ENCODE results near the gene MDFIC.
A peak's percentile ranks its signal among the peaks of the same experiment; 100 is the strongest.
"Not testable (repeated sequence)": the region's sequence is repeated elsewhere in the genome, so short reads cannot be mapped to it uniquely, and the experiment has no call there.

MDFIC gene

GRCh38 chr7:114922026-114922651, at the start of gene MDFIC:
Gene MDFIC, plus strand, starts transcription at chr7:114922094. Its CDS starts 940 bp downstream, at chr7:114923034.
- H3K27me3 ChIP-seq (ENCODE audit: insufficient read depth, low read depth, severe bottlenecking), result no peaks in the 10 kb centered on the region
- H3K9me3 ChIP-seq (ENCODE audit: severe bottlenecking), result no peaks in the 10 kb centered on the region
- H3K36me3 ChIP-seq, result no peaks in the 10 kb centered on the region
- peak within 1 kb of the TSS; percentile 96 for H3K4me3 ChIP-seq (ENCODE audit: low read depth, low read length)
- peak; percentile 48 for DNase-seq
- TF ChIP-seq CTCF (IDR thresholded peaks at IDR 0.05; ENCODE audit: low read depth, low read length), result no peak
- peak within 1 kb of the TSS; percentile 42 for H3K27ac ChIP-seq

- Histone ChIP-seq H3K4me3 (ENCODE audit: low read depth, low read length) (no peak overlapping the region), H3K27me3 (ENCODE audit: insufficient read depth, low read depth, severe bottlenecking) (no peaks in the 10 kb centered on the region), H3K36me3 (no peaks in the 10 kb centered on the region), H3K9me3 (ENCODE audit: severe bottlenecking) (no peaks in the 10 kb centered on the region), H3K27ac (no peak overlapping the region)
- no peak for DNase-seq
- TF ChIP-seq CTCF (IDR thresholded peaks at IDR 0.05; ENCODE audit: low read depth, low read length), result no peak
These were observed 47.7 kb upstream of the MDFIC start for GRCh38 chr7:114874170-114874569.

GRCh38 chr7:114875186-114875585, 46.7 kb upstream of the MDFIC start:
- TF ChIP-seq CTCF (IDR thresholded peaks at IDR 0.05; ENCODE audit: low read depth, low read length), result no peak
- DNase-seq, result no peak
- no peak overlapping the region for H3K4me3 ChIP-seq (ENCODE audit: low read depth, low read length)

GRCh38 chr7:114879554-114879953, 42.3 kb upstream of the MDFIC start:
- no peaks in the 10 kb centered on the region for H3K27me3 ChIP-seq (ENCODE audit: insufficient read depth, low read depth, severe bottlenecking)
- no peak for TF ChIP-seq CTCF (IDR thresholded peaks at IDR 0.05; ENCODE audit: low read depth, low read length)
- no peaks in the 10 kb centered on the region for H3K36me3 ChIP-seq
- DNase-seq, result no peak
- no peak overlapping the region for H3K27ac ChIP-seq
- no peaks in the 10 kb centered on the region for H3K9me3 ChIP-seq (ENCODE audit: severe bottlenecking)
- no peak overlapping the region for H3K4me3 ChIP-seq (ENCODE audit: low read depth, low read length)

More at GRCh38 chr7:114875186-114875585, 46.7 kb upstream of the MDFIC start:
- Histone ChIP-seq H3K27me3 (ENCODE audit: insufficient read depth, low read depth, severe bottlenecking) (no peaks in the 10 kb centered on the region), H3K27ac (no peak overlapping the region), H3K36me3 (no peaks in the 10 kb centered on the region), H3K9me3 (ENCODE audit: severe bottlenecking) (no peaks in the 10 kb centered on the region)

- H3K36me3 ChIP-seq, result no peaks in the 10 kb centered on the region
- DNase-seq, result no peak
- no peaks in the 10 kb centered on the region for H3K9me3 ChIP-seq (ENCODE audit: severe bottlenecking)
- H3K4me3 ChIP-seq (ENCODE audit: low read depth, low read length), result no peak overlapping the region
- no peaks in the 10 kb centered on the region for H3K27me3 ChIP-seq (ENCODE audit: insufficient read depth, low read depth, severe bottlenecking)
- no peak overlapping the region for H3K27ac ChIP-seq
- no peak for TF ChIP-seq CTCF (IDR thresholded peaks at IDR 0.05; ENCODE audit: low read depth, low read length)
These were observed 36.1 kb upstream of the MDFIC start for GRCh38 chr7:114885836-114886235.

GRCh38 chr7:114886241-114886640, 35.7 kb upstream of the MDFIC start:
- TF ChIP-seq CTCF (IDR thresholded peaks at IDR 0.05; ENCODE audit: low read depth, low read length), result no peak
- no peak overlapping the region for H3K4me3 ChIP-seq (ENCODE audit: low read depth, low read length)
- no peak overlapping the region for H3K27ac ChIP-seq
- no peaks in the 10 kb centered on the region for H3K36me3 ChIP-seq
- no peaks in the 10 kb centered on the region for H3K27me3 ChIP-seq (ENCODE audit: insufficient read depth, low read depth, severe bottlenecking)
- DNase-seq, result no peak
- H3K9me3 ChIP-seq (ENCODE audit: severe bottlenecking), result no peaks in the 10 kb centered on the region

GRCh38 chr7:114889116-114889515, 32.8 kb upstream of the MDFIC start:
- not testable (repeated sequence) for H3K9me3 ChIP-seq (ENCODE audit: severe bottlenecking); H3K27ac ChIP-seq; H3K27me3 ChIP-seq (ENCODE audit: insufficient read depth, low read depth, severe bottlenecking); H3K36me3 ChIP-seq; DNase-seq; H3K4me3 ChIP-seq (ENCODE audit: low read depth, low read length)
